Measurements from ENCODE around the gene PDE4D. TPM values are rescaled to one million over a fixed set of nuclear protein-coding genes. Genes with fewer than 3 reads are reported as not detected.

PDE4D gene
- total RNA-seq, 1 donor, result 27.7 TPM

- no peak for DNase-seq (ENCODE audit: low read depth in 2 of 3, low spot score in 2 of 3)
Measured at GRCh38 chr5:59354274-59354673, 539.3 kb downstream of the PDE4D start.

- no peak for DNase-seq (ENCODE audit: low read depth in 2 of 3, low spot score in 2 of 3)
Measured at GRCh38 chr5:59351076-59351794, 542.3 kb downstream of the PDE4D start.

DNA sequence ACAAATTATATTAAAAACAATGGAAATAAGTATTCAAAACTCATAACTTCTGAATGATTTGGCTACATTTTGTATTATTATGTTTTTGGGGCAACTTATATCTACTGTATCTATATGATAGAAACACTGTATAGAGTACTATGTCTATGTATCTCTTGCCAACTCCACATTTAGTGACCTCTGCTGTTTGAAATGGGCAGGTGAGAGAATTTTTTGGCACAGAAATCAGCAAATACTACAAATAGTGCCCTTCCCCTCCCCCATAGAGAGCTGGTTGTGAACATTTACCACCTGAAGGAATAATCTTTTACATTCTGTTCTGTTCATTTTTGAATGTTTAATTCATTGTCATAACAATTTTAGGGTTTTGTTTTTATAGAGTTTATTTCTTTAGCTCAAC is 545.3 kb downstream of the PDE4D start:
- peak in 1 of 3 donors; percentile 17 for DNase-seq (ENCODE audit: low read depth in 2 of 3, low spot score in 2 of 3)

GRCh38 chr5:59346982-59347381 is 546.5 kb downstream of the PDE4D start:
- DNase-seq (ENCODE audit: low read depth in 2 of 3, low spot score in 2 of 3), result no peak

DNA sequence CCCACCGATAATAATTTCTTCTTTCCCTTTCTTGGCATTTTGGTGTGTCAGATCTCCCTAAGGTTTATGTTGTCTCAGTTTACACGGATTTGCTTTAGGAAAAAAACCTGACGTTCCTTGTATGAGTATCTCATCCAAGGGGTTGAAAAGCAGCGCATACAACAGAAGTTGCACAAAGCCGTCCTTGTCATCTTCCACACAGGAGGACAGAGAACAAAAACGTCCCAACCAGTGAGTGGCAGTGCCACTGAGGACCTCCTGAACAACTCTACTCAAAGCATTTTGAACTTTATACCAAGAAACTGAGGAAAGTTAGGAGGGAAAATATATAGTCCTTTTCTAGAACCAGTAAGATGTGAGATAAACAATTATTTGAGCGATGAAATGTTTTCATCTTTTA is 547.0 kb downstream of the PDE4D start:
- DNase-seq (ENCODE audit: low read depth in 2 of 3, low spot score in 2 of 3), result no peak

GRCh38 chr5:59342181-59342580 is 551.3 kb downstream of the PDE4D start:
- DNase-seq (ENCODE audit: low read depth in 2 of 3, low spot score in 2 of 3), result no peak

DNA sequence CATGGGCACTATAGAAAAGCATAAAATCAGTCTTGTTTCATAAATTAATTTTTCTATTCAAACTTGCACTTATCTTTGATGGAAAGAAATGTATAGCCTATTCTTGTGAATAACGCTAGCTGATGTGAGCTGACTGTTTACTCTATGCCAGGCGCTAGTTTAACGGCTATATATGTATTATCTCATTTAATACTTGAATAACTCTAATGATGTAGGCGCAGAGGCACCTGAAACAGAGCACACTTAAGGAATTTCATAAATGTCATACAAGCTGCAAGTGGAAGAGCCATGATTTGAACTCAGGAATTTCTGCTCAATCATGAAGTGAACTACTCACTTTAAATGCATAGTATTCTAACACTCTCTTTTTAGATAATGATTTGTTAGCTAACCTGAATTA is 551.8 kb downstream of the PDE4D start:
- DNase-seq (ENCODE audit: low read depth in 2 of 3, low spot score in 2 of 3), result no peak

GRCh38 chr5:59341155-59341554 is 552.4 kb downstream of the PDE4D start:
- DNase-seq (ENCODE audit: low read depth in 2 of 3, low spot score in 2 of 3), result no peak

DNA sequence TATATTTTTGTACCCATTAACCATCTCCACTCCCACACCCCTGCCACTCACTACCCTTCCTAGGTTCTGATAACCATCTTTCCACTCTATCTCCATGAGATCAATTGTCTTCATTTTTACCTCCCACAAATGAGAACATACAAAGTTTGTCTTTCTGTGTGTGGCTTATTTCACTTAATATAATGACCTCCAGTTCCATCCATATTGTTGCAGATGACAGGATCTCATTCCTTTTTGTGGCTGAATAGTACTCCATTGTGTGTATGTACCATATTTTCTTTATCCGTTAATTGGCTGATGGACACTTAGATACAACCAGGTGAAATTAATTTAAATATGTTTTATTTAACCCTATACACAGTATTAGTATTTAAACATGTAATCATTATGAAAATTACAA is 552.9 kb downstream of the PDE4D start:
- no peak for DNase-seq (ENCODE audit: low read depth in 2 of 3, low spot score in 2 of 3)

DNA sequence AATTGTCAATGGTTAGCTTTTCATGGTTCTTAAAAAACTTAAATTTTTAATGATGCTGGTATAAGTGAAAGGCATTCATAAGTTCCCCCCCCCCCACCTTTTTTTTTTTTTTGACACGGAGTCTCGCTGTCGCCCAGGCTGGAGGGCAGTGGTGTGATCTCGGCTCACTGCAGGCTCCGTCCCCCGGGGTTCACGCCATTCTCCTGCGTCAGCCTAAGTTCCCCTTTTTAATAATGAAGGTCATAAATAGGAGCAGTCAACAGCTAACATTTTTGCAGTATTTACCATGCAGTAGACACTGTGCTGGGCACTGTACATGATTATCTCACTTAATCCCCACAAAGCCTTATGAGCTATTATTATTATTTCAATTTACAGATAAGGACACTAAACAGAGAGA is 556.3 kb downstream of the PDE4D start:
- peak in 2 of 3 donors; percentile 13 to 46 for DNase-seq (ENCODE audit: low read depth in 2 of 3, low spot score in 2 of 3)

DNA sequence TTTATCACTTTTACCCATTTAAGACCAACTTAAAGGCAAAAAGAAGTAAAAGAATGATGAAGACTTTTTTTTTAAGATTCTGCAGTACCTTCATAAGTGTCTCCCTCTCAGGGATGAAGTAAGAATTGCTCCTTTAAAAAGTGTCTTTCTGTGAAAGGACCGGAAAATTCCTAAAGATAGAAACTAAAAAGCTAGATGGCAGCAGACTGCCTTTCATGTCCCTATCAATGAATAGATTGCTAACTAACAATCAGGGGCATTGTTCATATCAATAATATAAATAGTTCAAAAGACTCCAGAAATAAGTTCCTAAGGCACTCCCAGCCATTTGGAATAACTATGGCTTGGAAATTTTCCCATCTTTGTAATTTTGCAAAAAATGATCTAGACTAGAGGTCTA is 558.0 kb downstream of the PDE4D start:
- DNase-seq (ENCODE audit: low read depth in 2 of 3, low spot score in 2 of 3), result no peak

GRCh38 chr5:59333416-59333815 is 560.1 kb downstream of the PDE4D start:
- no peak for DNase-seq (ENCODE audit: low read depth in 2 of 3, low spot score in 2 of 3)

- DNase-seq (ENCODE audit: low read depth in 2 of 3, low spot score in 2 of 3), result no peak
Measured at GRCh38 chr5:59332236-59332973, 561.1 kb downstream of the PDE4D start.

GRCh38 chr5:59330680-59331079 is 562.8 kb downstream of the PDE4D start:
- DNase-seq (ENCODE audit: low read depth in 2 of 3, low spot score in 2 of 3), result no peak

DNA sequence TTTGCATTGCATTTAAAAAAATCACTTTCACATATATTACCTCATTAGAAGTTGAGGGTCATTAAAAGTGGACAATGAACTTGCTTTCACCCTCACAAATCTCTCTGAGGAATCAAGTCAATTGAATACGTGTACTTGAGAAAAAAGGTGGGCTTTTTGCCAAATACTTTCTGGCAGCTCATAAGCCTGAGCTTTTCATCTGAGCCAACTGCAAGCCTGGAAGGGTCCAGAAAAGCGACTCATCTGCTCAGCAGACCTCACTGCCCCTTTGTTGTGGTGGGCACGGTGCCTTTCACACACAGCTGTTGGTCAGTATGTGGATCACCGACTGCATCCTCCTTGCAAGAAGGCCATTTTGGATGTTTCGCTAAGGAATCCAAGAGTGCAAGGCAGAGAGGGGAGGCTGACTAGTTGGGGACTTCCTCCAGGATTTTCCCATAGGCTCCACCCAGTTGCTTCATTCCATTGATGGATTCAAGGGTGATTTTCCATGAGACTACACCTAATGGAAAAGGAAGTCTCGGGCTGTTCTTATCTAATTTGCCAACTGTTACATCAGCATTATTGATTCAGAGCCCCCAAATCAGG is 564.7 kb downstream of the PDE4D start:
- no peak for DNase-seq (ENCODE audit: low read depth in 2 of 3, low spot score in 2 of 3)

- no peak for DNase-seq (ENCODE audit: low read depth in 2 of 3, low spot score in 2 of 3)
Measured at GRCh38 chr5:59327191-59327980, 566.1 kb downstream of the PDE4D start.

DNA sequence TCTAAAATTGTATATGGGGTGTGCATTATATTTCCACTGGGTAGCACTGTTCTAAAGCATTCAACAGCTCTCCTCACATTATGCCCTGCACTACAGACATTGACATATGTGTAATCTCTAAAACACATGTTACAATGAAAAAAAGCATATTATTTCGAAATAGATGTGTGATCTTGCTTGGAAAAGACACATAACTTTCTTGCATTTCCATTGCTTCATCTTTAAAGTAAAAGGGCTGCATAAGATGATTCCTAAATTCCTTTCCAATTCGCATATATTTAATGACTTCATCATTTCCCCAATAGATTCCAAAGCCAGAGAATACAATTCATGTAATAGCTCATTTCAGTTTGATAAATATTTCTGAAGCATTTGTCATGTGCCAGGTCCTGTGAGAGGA is 566.9 kb downstream of the PDE4D start:
- DNase-seq (ENCODE audit: low read depth in 2 of 3, low spot score in 2 of 3), result no peak

DNA sequence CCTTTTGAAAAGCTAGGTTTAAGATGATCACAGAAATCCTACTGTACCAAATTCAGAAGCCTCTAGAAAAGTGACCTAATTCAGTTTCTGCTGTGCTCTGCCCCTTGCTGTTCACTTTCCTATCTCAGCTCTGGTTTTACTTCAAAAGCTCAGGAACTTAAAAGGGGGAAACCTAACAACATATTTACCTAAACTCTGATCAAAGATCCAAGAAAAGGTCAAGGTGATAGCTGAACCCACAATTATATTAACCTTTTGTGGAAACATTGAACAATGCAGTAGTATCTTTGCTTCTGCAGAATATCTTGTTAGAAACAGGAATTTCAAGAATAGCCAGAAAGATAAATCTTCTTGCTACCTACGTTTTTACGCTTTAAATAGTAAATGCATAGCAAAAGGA is 568.5 kb downstream of the PDE4D start:
- DNase-seq (ENCODE audit: low read depth in 2 of 3, low spot score in 2 of 3), result no peak

DNA sequence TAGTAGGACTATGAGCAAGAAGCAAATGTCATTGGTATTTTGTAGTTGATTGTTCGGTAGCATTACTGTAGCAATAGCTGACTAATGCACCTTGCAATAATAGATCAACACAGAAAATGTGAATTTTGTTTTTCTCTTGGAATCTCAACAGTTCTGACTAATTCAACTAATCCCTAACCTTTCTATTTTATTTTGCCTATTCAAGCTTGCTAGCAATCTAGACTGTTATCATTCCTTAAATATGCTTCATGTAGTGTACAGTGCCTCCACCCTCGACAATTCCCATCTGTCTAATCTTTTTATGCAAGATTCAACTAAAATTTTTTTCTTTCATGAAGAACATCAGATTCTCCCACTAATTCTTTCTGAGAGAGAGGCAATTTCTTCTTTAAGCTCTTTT is 570.6 kb downstream of the PDE4D start:
- no peak for DNase-seq (ENCODE audit: low read depth in 2 of 3, low spot score in 2 of 3)

- DNase-seq (ENCODE audit: low read depth in 2 of 3, low spot score in 2 of 3), result no peak
Measured at GRCh38 chr5:59322058-59322457, 571.5 kb downstream of the PDE4D start.

DNA sequence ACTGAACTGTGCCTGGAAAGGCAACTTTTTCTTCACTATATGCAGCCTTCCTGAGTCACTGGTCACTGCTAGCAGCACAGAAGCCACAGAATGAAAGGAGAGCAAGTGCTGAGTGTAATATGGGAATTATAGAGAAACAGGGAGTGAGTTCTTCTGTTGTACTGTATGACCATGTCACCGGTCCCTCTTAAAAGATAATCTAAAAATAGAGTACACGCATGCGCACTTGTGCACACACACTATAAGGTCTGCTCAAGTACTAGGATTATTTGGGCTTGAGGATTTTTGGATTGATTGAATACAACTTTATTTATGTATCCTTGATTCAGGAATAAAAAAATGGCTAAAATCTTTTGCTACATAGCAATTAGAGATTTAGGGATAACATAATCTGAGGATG is 571.9 kb downstream of the PDE4D start:
- DNase-seq (ENCODE audit: low read depth in 2 of 3, low spot score in 2 of 3), result no peak
